K562 (cell line): ENCODE data around the gene RRM2.

Source experiments
- CEBPB ChIP-seq: fragments of 450-650 bp; IDR thresholded peaks from 2 replicates; pipeline ENCODE4 v1.6.1; 2016; ENCODE audit warnings: missing genetic modification characterization, missing compliant biosample characterization
- CTCF ChIP-seq, 3 experiments: IDR thresholded peaks in 2 of 3; conservative IDR thresholded peaks in 1 of 3; 2 replicates each; pipeline ENCODE4 v1.5.1; 2011 to 2012; ENCODE audit warnings: low read length in 3 of 3, mild to moderate bottlenecking in 3 of 3, control low read depth in 2 of 3, improper control_type of control experiment in 1 of 3, inconsistent platforms in 1 of 3, low read depth in 1 of 3, mixed read lengths in 1 of 3, moderate library complexity in 1 of 3; ENCODE audit not compliant: insufficient read depth in 2 of 3
- JUNB ChIP-seq: fragments of 450-650 bp; formaldehyde crosslinking; conservative IDR thresholded peaks from 2 replicates; pipeline ENCODE4 v1.4.0; 2020; ENCODE audit warnings: mild to moderate bottlenecking
- PKNOX1 ChIP-seq: fragments of 450-650 bp; IDR thresholded peaks from 2 replicates; pipeline ENCODE4 v1.6.1; 2016
- POLR2AphosphoS5 ChIP-seq: IDR thresholded peaks from 2 replicates; pipeline ENCODE4 v1.6.1; 2011; ENCODE audit warnings: mild to moderate bottlenecking, low read depth, low read length, moderate library complexity; ENCODE audit not compliant: control insufficient read depth, insufficient read depth
- SIX5 ChIP-seq, 2 experiments: IDR thresholded peaks; 2 replicates each; pipeline ENCODE4 v1.6.1; 2011; ENCODE audit warnings: low read length in 2 of 2, borderline replicate concordance in 1 of 2, low read depth in 1 of 2, mild to moderate bottlenecking in 1 of 2, moderate library complexity in 1 of 2; ENCODE audit not compliant: insufficient read depth in 1 of 2
- SRSF1 ChIP-seq: fragments of 200-400 bp; formaldehyde crosslinking; IDR thresholded peaks from 2 replicates; pipeline ENCODE4 v1.6.1; 2017; ENCODE audit warnings: mild to moderate bottlenecking, low read depth, low read length, moderate library complexity
- ZBTB26 ChIP-seq: fragments of 450-650 bp; formaldehyde crosslinking; IDR thresholded peaks from 2 replicates; pipeline ENCODE4 v1.4.0; 2022; ENCODE audit warnings: missing genetic modification characterization
- ZBTB7A ChIP-seq: IDR thresholded peaks from 2 replicates; pipeline ENCODE4 v1.6.1; 2011; ENCODE audit warnings: low read depth, mild to moderate bottlenecking, low read length, moderate library complexity, borderline replicate concordance; ENCODE audit not compliant: control insufficient read depth
- ZFP30 ChIP-seq: fragments of 250-450 bp; sonication (Bioruptor Pico); IDR thresholded peaks from 2 replicates; pipeline ENCODE4 v1.8.0; 2022; ENCODE audit warnings: moderate library complexity, mild to moderate bottlenecking, inconsistent platforms, borderline replicate concordance
- ZHX1 ChIP-seq: fragments of 150-350 bp; conservative IDR thresholded peaks from 2 replicates; pipeline ENCODE4 v1.6.1; 2014; ENCODE audit warnings: low read length
- ZNF398 ChIP-seq: fragments of 250-450 bp; sonication (Bioruptor Pico); IDR thresholded peaks from 2 replicates; pipeline ENCODE4 v1.8.0; 2021; ENCODE audit warnings: moderate library complexity, mild to moderate bottlenecking, inconsistent platforms

GRCh38 chr2:10174173-10174572 lies 51.6 kb downstream of the RRM2 start:
- no peak for TF ChIP-seq ZHX1
- TF ChIP-seq JUNB (CRISPR knock-in tag), result no peak
- no peak for TF ChIP-seq PKNOX1
- TF ChIP-seq CEBPB (tag), result no peak
- TF ChIP-seq ZNF398, result no peak
- no peak for TF ChIP-seq CTCF (IDR thresholded peaks at IDR 0.05 in 2 of 3, conservative IDR thresholded peaks at IDR 0.05 in 1 of 3; ENCODE audit: insufficient read depth in 2 of 3, low read depth in 1 of 3, low read length in 3 of 3)
- no peak for TF ChIP-seq ZFP30 (CRISPR knock-in tag)
- TF ChIP-seq ZBTB26 (CRISPR knock-in tag), result no peak
- no peak for TF ChIP-seq SIX5 (IDR thresholded peaks at IDR 0.05; ENCODE audit: borderline replicate concordance in 1 of 2, insufficient read depth in 1 of 2, low read depth in 1 of 2, low read length in 2 of 2)
- TF ChIP-seq SRSF1, result no peak
- no peak for TF ChIP-seq ZBTB7A
- no peak for TF ChIP-seq POLR2AphosphoS5
